ENCODE data around the gene ADAM11. TPM values are rescaled to one million over a fixed set of nuclear protein-coding genes. Genes with fewer than 3 reads are reported as not detected.

Gene ADAM11
- total and polyA plus RNA-seq, 9 of the 15 experiments (the other 6 are each of a cell fraction or from before 2014, with no cell fraction given): 0.01 to 0.31 (median 0.14) TPM; not detected in 2

DNA sequence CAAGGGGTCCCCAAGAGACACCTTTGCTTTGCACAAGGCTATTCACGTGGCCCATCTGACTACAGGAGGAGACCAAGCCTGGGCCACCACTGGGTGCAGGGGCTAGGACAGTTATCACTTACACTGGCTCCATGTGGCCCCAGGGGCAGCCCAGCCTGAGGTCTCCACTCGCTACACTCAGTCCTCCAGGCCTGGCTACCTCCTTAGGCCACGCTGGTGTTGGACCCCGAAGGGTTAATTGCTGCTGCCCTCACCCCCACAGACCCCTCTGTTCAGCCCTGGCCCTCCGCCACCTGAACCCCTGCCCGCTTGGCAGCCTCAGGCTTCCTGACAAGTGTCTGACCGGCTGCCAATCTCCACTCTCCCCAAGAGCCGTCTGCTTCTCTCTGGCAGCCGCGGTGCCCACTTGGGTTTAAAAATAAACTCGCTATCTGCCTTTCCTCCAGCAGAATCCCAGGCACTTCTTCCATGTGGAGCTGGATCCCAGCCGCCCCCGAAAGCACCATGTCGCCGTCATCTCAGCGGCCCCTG is 27.8 kb downstream of the ADAM11 start (continued):
- TF ChIP-seq, protein P1, sequence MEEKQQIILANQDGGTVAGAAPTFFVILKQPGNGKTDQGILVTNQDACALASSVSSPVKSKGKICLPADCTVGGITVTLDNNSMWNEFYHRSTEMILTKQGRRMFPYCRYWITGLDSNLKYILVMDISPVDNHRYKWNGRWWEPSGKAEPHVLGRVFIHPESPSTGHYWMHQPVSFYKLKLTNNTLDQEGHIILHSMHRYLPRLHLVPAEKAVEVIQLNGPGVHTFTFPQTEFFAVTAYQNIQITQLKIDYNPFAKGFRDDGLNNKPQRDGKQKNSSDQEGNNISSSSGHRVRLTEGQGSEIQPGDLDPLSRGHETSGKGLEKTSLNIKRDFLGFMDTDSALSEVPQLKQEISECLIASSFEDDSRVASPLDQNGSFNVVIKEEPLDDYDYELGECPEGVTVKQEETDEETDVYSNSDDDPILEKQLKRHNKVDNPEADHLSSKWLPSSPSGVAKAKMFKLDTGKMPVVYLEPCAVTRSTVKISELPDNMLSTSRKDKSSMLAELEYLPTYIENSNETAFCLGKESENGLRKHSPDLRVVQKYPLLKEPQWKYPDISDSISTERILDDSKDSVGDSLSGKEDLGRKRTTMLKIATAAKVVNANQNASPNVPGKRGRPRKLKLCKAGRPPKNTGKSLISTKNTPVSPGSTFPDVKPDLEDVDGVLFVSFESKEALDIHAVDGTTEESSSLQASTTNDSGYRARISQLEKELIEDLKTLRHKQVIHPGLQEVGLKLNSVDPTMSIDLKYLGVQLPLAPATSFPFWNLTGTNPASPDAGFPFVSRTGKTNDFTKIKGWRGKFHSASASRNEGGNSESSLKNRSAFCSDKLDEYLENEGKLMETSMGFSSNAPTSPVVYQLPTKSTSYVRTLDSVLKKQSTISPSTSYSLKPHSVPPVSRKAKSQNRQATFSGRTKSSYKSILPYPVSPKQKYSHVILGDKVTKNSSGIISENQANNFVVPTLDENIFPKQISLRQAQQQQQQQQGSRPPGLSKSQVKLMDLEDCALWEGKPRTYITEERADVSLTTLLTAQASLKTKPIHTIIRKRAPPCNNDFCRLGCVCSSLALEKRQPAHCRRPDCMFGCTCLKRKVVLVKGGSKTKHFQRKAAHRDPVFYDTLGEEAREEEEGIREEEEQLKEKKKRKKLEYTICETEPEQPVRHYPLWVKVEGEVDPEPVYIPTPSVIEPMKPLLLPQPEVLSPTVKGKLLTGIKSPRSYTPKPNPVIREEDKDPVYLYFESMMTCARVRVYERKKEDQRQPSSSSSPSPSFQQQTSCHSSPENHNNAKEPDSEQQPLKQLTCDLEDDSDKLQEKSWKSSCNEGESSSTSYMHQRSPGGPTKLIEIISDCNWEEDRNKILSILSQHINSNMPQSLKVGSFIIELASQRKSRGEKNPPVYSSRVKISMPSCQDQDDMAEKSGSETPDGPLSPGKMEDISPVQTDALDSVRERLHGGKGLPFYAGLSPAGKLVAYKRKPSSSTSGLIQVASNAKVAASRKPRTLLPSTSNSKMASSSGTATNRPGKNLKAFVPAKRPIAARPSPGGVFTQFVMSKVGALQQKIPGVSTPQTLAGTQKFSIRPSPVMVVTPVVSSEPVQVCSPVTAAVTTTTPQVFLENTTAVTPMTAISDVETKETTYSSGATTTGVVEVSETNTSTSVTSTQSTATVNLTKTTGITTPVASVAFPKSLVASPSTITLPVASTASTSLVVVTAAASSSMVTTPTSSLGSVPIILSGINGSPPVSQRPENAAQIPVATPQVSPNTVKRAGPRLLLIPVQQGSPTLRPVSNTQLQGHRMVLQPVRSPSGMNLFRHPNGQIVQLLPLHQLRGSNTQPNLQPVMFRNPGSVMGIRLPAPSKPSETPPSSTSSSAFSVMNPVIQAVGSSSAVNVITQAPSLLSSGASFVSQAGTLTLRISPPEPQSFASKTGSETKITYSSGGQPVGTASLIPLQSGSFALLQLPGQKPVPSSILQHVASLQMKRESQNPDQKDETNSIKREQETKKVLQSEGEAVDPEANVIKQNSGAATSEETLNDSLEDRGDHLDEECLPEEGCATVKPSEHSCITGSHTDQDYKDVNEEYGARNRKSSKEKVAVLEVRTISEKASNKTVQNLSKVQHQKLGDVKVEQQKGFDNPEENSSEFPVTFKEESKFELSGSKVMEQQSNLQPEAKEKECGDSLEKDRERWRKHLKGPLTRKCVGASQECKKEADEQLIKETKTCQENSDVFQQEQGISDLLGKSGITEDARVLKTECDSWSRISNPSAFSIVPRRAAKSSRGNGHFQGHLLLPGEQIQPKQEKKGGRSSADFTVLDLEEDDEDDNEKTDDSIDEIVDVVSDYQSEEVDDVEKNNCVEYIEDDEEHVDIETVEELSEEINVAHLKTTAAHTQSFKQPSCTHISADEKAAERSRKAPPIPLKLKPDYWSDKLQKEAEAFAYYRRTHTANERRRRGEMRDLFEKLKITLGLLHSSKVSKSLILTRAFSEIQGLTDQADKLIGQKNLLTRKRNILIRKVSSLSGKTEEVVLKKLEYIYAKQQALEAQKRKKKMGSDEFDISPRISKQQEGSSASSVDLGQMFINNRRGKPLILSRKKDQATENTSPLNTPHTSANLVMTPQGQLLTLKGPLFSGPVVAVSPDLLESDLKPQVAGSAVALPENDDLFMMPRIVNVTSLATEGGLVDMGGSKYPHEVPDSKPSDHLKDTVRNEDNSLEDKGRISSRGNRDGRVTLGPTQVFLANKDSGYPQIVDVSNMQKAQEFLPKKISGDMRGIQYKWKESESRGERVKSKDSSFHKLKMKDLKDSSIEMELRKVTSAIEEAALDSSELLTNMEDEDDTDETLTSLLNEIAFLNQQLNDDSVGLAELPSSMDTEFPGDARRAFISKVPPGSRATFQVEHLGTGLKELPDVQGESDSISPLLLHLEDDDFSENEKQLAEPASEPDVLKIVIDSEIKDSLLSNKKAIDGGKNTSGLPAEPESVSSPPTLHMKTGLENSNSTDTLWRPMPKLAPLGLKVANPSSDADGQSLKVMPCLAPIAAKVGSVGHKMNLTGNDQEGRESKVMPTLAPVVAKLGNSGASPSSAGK (IDR thresholded peaks at IDR 0.05): no peak
- TF ChIP-seq ZFP1 (CRISPR knock-in tag; IDR thresholded peaks at IDR 0.05): no peak
